Measurements from ENCODE around the gene SIK2. TPM values are rescaled to one million over a fixed set of nuclear protein-coding genes. Genes with fewer than 3 reads are reported as not detected.

The SIK2 gene
- total RNA-seq, 4 donors from 2014 or later: 16.2 to 27.6 (median 20.9) TPM

DNA sequence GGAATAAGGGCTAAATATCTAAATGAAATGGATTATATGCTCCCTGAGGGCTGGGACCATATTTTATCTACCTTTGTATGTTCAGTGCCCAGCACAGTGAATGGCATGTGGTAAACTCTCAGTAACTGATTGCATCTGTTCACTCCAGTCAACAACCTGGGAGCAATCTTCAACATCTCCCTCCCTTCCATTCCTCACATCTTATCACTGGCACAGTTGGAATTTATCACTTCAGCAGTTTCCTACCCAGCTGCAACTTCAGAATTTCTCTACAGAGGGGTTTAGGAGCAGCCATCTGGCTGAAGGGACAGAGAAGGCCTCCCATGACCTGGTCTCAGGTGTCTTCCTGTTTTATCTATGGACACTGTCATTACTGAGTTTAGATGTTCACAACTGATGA is 9.8 kb upstream of the SIK2 start:
- ATAC-seq: no peak
- no peaks in the 10 kb centered on the region for H3K27me3 ChIP-seq
- H3K9me3 ChIP-seq: no peaks in the 10 kb centered on the region
- no peak overlapping the region for H3K27ac ChIP-seq
- H3K4me3 ChIP-seq: no peak overlapping the region
- no peaks in the 10 kb centered on the region for H3K36me3 ChIP-seq
- TF ChIP-seq POLR2AphosphoS5 (IDR thresholded peaks at IDR 0.05) (no peak), CTCF (IDR thresholded peaks at IDR 0.05) (no peak), POLR2A (IDR thresholded peaks at IDR 0.05) (no peak)
- H3K4me1 ChIP-seq: peaks cover 0 to 13% (median 0%) of the 10 kb centered on the region in 3 donors

- no peaks in the 10 kb centered on the region for H3K36me3 ChIP-seq
- no peak for ATAC-seq
- no peaks in the 10 kb centered on the region for H3K9me3 ChIP-seq
- H3K4me1 ChIP-seq: peaks cover 0 to 3% (median 0%) of the 10 kb centered on the region in 3 donors
- TF ChIP-seq POLR2AphosphoS5 (IDR thresholded peaks at IDR 0.05): no peak
- TF ChIP-seq CTCF (IDR thresholded peaks at IDR 0.05): no peak
- TF ChIP-seq EP300 (IDR thresholded peaks at IDR 0.05): no peak
- TF ChIP-seq POLR2A (IDR thresholded peaks at IDR 0.05): no peak
- H3K27ac ChIP-seq: no peak overlapping the region
- WGBS, 2 donors (ENCODE audit: low coverage in 1 of 2): 79 to 100% methylated on average over 1 of the region's 1 CpG
- H3K27me3 ChIP-seq: no peaks in the 10 kb centered on the region
- H3K4me3 ChIP-seq: no peak overlapping the region
Measured at GRCh38 chr11:111596319-111596718, 5.9 kb upstream of the SIK2 start.

DNA sequence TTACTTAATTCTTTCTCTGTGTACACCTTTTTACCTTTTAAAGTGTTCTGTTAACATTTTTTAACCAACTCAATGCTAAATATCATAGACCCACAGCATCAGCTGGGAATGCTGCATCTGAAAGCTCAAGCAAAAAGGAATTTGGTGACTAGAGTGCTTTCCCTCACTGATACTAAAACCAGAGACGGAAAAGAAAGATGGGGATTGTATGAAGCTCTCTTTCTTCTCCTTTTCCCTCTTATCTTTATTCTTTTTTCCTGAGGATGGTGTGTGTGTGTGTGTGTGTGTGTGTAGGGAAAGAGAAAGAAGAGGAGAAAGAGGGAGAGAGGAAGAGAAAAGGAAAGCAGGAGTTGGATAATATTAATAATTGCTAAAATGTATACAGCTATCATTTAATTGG is 4.1 kb upstream of the SIK2 start:
- Histone ChIP-seq H3K27me3 (no peaks in the 10 kb centered on the region), H3K4me3 (no peak overlapping the region), H3K36me3 (no peaks in the 10 kb centered on the region), H3K27ac (no peak overlapping the region), H3K9me3 (no peaks in the 10 kb centered on the region), H3K4me1 (peaks cover 0 to 9% (median 3%) of the 10 kb centered on the region in 3 donors)
- WGBS, 2 donors (ENCODE audit: low coverage in 1 of 2): 30 to 38% methylated on average over 1 of the region's 1 CpG
- ATAC-seq: no peak
- TF ChIP-seq EP300 (IDR thresholded peaks at IDR 0.05): no peak

DNA sequence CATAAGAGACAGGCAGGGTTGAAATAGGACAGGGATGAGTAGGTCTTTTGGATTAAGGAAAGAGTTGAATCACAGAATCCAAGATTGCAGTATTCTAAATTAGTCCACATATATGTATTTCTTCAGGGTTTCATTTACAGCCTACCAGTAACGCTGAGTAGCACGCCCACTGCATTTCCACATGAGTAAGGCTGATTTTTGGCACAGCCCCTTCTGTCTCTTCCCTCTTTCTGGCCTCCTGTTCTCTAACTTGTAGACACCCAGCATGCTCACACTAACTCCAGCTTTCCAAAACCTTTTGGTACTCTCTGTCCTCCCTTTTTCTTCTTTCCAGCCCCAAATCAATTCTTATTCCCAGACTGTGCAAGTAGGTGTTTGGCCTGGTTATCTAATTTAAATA is 3.7 kb upstream of the SIK2 start:
- ATAC-seq: no peak
- Histone ChIP-seq H3K9me3 (no peaks in the 10 kb centered on the region), H3K36me3 (no peaks in the 10 kb centered on the region), H3K27me3 (no peaks in the 10 kb centered on the region), H3K4me3 (no peak overlapping the region), H3K27ac (no peak overlapping the region), H3K4me1 (peaks cover 0 to 12% (median 3%) of the 10 kb centered on the region in 3 donors)
- WGBS, 2 donors (ENCODE audit: low coverage in 1 of 2): 25 to 45% methylated on average over 2 of the region's 2 CpGs
- TF ChIP-seq CTCF (IDR thresholded peaks at IDR 0.05) (no peak), POLR2AphosphoS5 (IDR thresholded peaks at IDR 0.05) (no peak), EP300 (IDR thresholded peaks at IDR 0.05) (no peak), POLR2A (IDR thresholded peaks at IDR 0.05) (no peak)

GRCh38 chr11:111601636-111601978 is 642 bp upstream of the SIK2 start:
- H3K36me3 ChIP-seq: no peaks in the 10 kb centered on the region
- H3K9me3 ChIP-seq: no peaks in the 10 kb centered on the region
- H3K4me1 ChIP-seq: peaks cover 0 to 41% (median 6%) of the 10 kb centered on the region in 3 donors
- H3K27me3 ChIP-seq: no peaks in the 10 kb centered on the region
- ATAC-seq: no peak
- TF ChIP-seq CTCF (IDR thresholded peaks at IDR 0.05) (no peak), EP300 (IDR thresholded peaks at IDR 0.05) (no peak), POLR2A (IDR thresholded peaks at IDR 0.05) (no peak), POLR2AphosphoS5 (IDR thresholded peaks at IDR 0.05) (no peak)
- peak overlapping the region; percentile 0 to 100 (median 98) for H3K27ac ChIP-seq
- peak overlapping the region; percentile 88 to 90 for H3K4me3 ChIP-seq
- 14 to 15% methylated on average over 9 of the region's 9 CpGs for WGBS, 2 donors (ENCODE audit: low coverage in 1 of 2)
